NCI-H1048 (cell line): ENCODE measurements around the gene ARHGEF26.

Experiments used
- DNase-seq: peaks from one replicate; lab custom pipeline; 2025; lab: John Stamatoyannopoulos, UW

Gene ARHGEF26

GRCh38 chr3:154119951-154120350, 1.2 kb upstream of the ARHGEF26 start:
- DNase-seq: no peak

GRCh38 chr3:154121701-154122551, 736 bp downstream of the ARHGEF26 start:
- DNase-seq: no peak

GRCh38 chr3:154122552-154122911, 1.3 kb downstream of the ARHGEF26 start:
- DNase-seq: no peak

GRCh38 chr3:154122912-154123559, 1.8 kb downstream of the ARHGEF26 start:
- no peak for DNase-seq

- no peak for DNase-seq
Observed at GRCh38 chr3:154123906-154124305, 2.7 kb downstream of the ARHGEF26 start.

- DNase-seq: no peak
Observed at GRCh38 chr3:154125378-154126030, 4.3 kb downstream of the ARHGEF26 start.

- DNase-seq: no peak
Observed at GRCh38 chr3:154126651-154127050, 5.5 kb downstream of the ARHGEF26 start.

- no peak for DNase-seq
Observed at GRCh38 chr3:154129625-154130024, 8.4 kb downstream of the ARHGEF26 start.

- DNase-seq: no peak
Observed at GRCh38 chr3:154130540-154130939, 9.3 kb downstream of the ARHGEF26 start.

GRCh38 chr3:154131830-154132229, 10.6 kb downstream of the ARHGEF26 start:
- no peak for DNase-seq

- DNase-seq: no peak
Observed at GRCh38 chr3:154132777-154133375, 11.7 kb downstream of the ARHGEF26 start.

- no peak for DNase-seq
Observed at GRCh38 chr3:154135511-154136173, 14.5 kb downstream of the ARHGEF26 start.

- DNase-seq: no peak
Observed at GRCh38 chr3:154137036-154137435, 15.8 kb downstream of the ARHGEF26 start.

- DNase-seq: no peak
Observed at GRCh38 chr3:154139996-154140436, 18.8 kb downstream of the ARHGEF26 start.

- DNase-seq: no peak
Observed at GRCh38 chr3:154142608-154143007, 21.4 kb downstream of the ARHGEF26 start.

- DNase-seq: no peak
Observed at GRCh38 chr3:154143873-154144272, 22.7 kb downstream of the ARHGEF26 start.

- no peak for DNase-seq
Observed at GRCh38 chr3:154144825-154145465, 23.8 kb downstream of the ARHGEF26 start.

- DNase-seq: no peak
Observed at GRCh38 chr3:154148541-154148940, 27.4 kb downstream of the ARHGEF26 start.

- DNase-seq: no peak
Observed at GRCh38 chr3:154149286-154149685, 28.1 kb downstream of the ARHGEF26 start.

- DNase-seq: no peak
Observed at GRCh38 chr3:154151969-154152368, 30.8 kb downstream of the ARHGEF26 start.

GRCh38 chr3:154152741-154153140, 31.6 kb downstream of the ARHGEF26 start:
- no peak for DNase-seq
